ENCODE results near the gene ERCC1. TPM values are rescaled to one million over a fixed set of nuclear protein-coding genes. Genes with fewer than 3 reads are reported as not detected.

Gene ERCC1
- total RNA-seq, 2 experiments from 2014 or later = 32.5 to 32.6 TPM

GRCh38 chr19:45451131-45451849 is 27.6 kb upstream of the ERCC1 start:
- TF ChIP-seq, protein P1, sequence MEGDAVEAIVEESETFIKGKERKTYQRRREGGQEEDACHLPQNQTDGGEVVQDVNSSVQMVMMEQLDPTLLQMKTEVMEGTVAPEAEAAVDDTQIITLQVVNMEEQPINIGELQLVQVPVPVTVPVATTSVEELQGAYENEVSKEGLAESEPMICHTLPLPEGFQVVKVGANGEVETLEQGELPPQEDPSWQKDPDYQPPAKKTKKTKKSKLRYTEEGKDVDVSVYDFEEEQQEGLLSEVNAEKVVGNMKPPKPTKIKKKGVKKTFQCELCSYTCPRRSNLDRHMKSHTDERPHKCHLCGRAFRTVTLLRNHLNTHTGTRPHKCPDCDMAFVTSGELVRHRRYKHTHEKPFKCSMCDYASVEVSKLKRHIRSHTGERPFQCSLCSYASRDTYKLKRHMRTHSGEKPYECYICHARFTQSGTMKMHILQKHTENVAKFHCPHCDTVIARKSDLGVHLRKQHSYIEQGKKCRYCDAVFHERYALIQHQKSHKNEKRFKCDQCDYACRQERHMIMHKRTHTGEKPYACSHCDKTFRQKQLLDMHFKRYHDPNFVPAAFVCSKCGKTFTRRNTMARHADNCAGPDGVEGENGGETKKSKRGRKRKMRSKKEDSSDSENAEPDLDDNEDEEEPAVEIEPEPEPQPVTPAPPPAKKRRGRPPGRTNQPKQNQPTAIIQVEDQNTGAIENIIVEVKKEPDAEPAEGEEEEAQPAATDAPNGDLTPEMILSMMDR (IDR thresholded peaks at IDR 0.05) = no peak
- ATAC-seq (ENCODE audit: poor library complexity) (peak; percentile 58), DNase-seq (peak in 11 of 14 experiments; percentile 31 to 89 (median 56))
- ChIA-PET POLR2A (interaction anchor here (5.4 kb wide), 1 partner anchor 16 kb away, joined by 38 read pairs; the partner anchor contains the start of gene FOSB), CTCF (interaction anchor here (1.0 to 6.5 kb wide), 3 partner anchors 12 to 27 kb away, joined by 5 to 51 read pairs (median 5); partner anchors contain the start of gene FOSB)
- peaks cover 3% of the 10 kb centered on the region for H3K36me3 ChIP-seq (ENCODE audit: insufficient read depth, low read length)
- H3K9me3 Mint-ChIP-seq = no peaks in the 10 kb centered on the region
- H3K27me3 Mint-ChIP-seq = no peaks in the 10 kb centered on the region
- peak overlapping the region; percentile 96 to 99 for H3K27ac ChIP-seq (ENCODE audit: low read depth in 1 of 2, low read length in 2 of 2)
- H3K4me1 Mint-ChIP-seq (ENCODE audit: low read depth) = peaks cover 56% of the 10 kb centered on the region
- H3K4me1 ChIP-seq (ENCODE audit: insufficient read depth, low read length) = peaks cover 64% of the 10 kb centered on the region
- H3K4me3 Mint-ChIP-seq = peak overlapping the region; percentile 88
- no peaks in the 10 kb centered on the region for H3K9me3 ChIP-seq (ENCODE audit: control insufficient read depth in 1 of 2, insufficient read depth in 1 of 2, low read length in 2 of 2)
- intact Hi-C loops (cut with DNase I, micrococcal nuclease) = loop anchor here (1.0 kb wide), 1 partner anchor 16 kb away; the partner anchor contains the start of gene FOSB (in 2 of the 2)
- H3K27ac Mint-ChIP-seq = peak overlapping the region; percentile 98
- H3K27me3 ChIP-seq (ENCODE audit: control insufficient read depth in 1 of 2, insufficient read depth in 2 of 2, low read length in 2 of 2) = peaks cover 0 to 2% of the 10 kb centered on the region in 2 experiments
- peak overlapping the region; percentile 70 for H3K4me3 ChIP-seq (ENCODE audit: low read length)
- peaks cover 14% of the 10 kb centered on the region for H3K36me3 Mint-ChIP-seq (ENCODE audit: low read depth)

DNA sequence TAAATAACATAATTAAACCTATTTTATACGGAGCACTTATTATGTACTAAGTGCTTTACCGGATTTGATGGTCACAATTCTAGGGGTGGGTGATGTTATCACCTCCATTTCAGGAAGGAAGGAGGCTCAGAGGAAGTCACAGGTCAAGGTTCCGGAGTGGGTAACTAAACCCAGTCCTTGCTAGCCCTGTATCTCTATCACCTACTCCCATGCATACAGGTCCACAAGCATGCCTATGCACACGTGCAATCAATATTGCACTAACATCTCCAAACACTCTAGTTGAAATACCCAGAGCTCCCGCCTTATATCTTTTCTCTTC is 26.3 kb upstream of the ERCC1 start:
- POLR2A ChIA-PET = interaction anchor here (2.5 to 5.4 kb wide), 2 partner anchors 10 to 18 kb away, joined by 13 to 38 read pairs; partner anchors contain the start of gene FOSB
- Mint-ChIP-seq H3K36me3 (ENCODE audit: low read depth) (peaks cover 14% of the 10 kb centered on the region), H3K27me3 (no peaks in the 10 kb centered on the region), H3K4me1 (ENCODE audit: low read depth) (peaks cover 55% of the 10 kb centered on the region), H3K9me3 (no peaks in the 10 kb centered on the region), H3K4me3 (peak overlapping the region; percentile 97), H3K27ac (peak overlapping the region; percentile 98)
- H3K36me3 ChIP-seq (ENCODE audit: insufficient read depth, low read length) = peaks cover 3% of the 10 kb centered on the region
- H3K27me3 ChIP-seq (ENCODE audit: control insufficient read depth in 1 of 2, insufficient read depth in 2 of 2, low read length in 2 of 2) = no peaks in the 10 kb centered on the region
- ATAC-seq (ENCODE audit: poor library complexity) (peak; percentile 15), DNase-seq (peak in 3 of 14 experiments; percentile 73 to 84 (median 78))
- peaks cover 59% of the 10 kb centered on the region for H3K4me1 ChIP-seq (ENCODE audit: insufficient read depth, low read length)
- CTCF ChIA-PET = interaction anchor here (0.6 to 6.4 kb wide), 5 partner anchors 10 to 1333 kb away, joined by 4 to 40 read pairs (median 7); partner anchors contain the start of gene FOSB
- no peaks in the 10 kb centered on the region for H3K9me3 ChIP-seq (ENCODE audit: control insufficient read depth in 1 of 2, insufficient read depth in 1 of 2, low read length in 2 of 2)
- TF ChIP-seq, protein P1 (IDR thresholded peaks at IDR 0.05) = no peak
- H3K4me3 ChIP-seq (ENCODE audit: low read length) = peak overlapping the region; percentile 77
- intact Hi-C loops (cut with DNase I, micrococcal nuclease) = no loop called here
- H3K27ac ChIP-seq (ENCODE audit: low read depth in 1 of 2, low read length in 2 of 2) = peak overlapping the region; percentile 91 to 99

DNA sequence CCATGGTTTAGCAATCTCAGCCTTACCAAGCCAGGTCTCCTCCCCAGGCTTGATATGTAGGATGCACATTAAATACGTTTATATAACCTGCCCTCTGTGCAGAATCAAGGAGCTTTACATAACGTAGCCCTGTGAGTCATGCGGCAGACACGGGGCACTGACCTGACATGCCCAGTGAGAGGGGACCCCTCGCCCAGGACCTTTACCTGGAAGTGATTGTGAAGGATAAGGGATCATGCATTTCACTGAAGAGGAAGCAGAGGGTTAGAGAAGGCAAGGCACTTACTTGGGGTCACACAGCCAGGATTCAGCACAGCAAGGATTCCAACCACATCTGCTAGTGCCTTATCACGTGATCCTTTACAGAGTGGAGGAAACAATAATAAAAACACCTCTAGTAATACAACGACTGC is 25.2 kb upstream of the ERCC1 start:
- ChIA-PET CTCF (interaction anchor here (1.2 to 6.4 kb wide), 4 partner anchors 9 to 37 kb away, joined by 4 to 40 read pairs (median 21); partner anchors contain the start of gene FOSB), POLR2A (interaction anchor here (2.5 to 5.4 kb wide), 2 partner anchors 9 to 19 kb away, joined by 13 to 38 read pairs; partner anchors contain the start of gene FOSB)
- Mint-ChIP-seq H3K9me3 (no peaks in the 10 kb centered on the region), H3K36me3 (ENCODE audit: low read depth) (peaks cover 14% of the 10 kb centered on the region), H3K27ac (peak overlapping the region; percentile 98), H3K4me3 (peak overlapping the region; percentile 86), H3K27me3 (no peaks in the 10 kb centered on the region), H3K4me1 (ENCODE audit: low read depth) (peaks cover 61% of the 10 kb centered on the region)
- Histone ChIP-seq H3K36me3 (ENCODE audit: insufficient read depth, low read length) (peaks cover 3% of the 10 kb centered on the region), H3K4me1 (ENCODE audit: insufficient read depth, low read length) (peaks cover 66% of the 10 kb centered on the region), H3K9me3 (ENCODE audit: control insufficient read depth in 1 of 2, insufficient read depth in 1 of 2, low read length in 2 of 2) (no peaks in the 10 kb centered on the region), H3K27me3 (ENCODE audit: control insufficient read depth in 1 of 2, insufficient read depth in 2 of 2, low read length in 2 of 2) (no peaks in the 10 kb centered on the region), H3K27ac (ENCODE audit: low read depth in 1 of 2, low read length in 2 of 2) (peak overlapping the region in 1 of 2 donors; percentile 99), H3K4me3 (ENCODE audit: low read length) (peak overlapping the region; percentile 77)
- DNase-seq (peak in 3 of 14 experiments; percentile 32 to 49 (median 33)), ATAC-seq (ENCODE audit: poor library complexity) (no peak)
- intact Hi-C loops (cut with DNase I, micrococcal nuclease) = no loop called here
- TF ChIP-seq, protein P1 (IDR thresholded peaks at IDR 0.05) = no peak

All from CD4-positive, alpha-beta T cell (primary cell).